Keratinocyte (primary cell): Measurements from ENCODE around the gene FAM83B. TPM values are rescaled to one million over a fixed set of nuclear protein-coding genes. Genes with fewer than 3 reads are reported as not detected.

Experiments used
- DNase-seq: peaks from one replicate; pipeline ENCODE4 v3.0.0-alpha.2; 2011; ENCODE audit warnings: low read depth, missing footprints, low spot score
- FAIRE-seq: peaks from 2 replicates; lab custom pipeline; 2011; peaks lifted over from hg19 to GRCh38; lab: Jason Lieb, UNC
- H2AFZ ChIP-seq: 2 replicates; pipeline ENCODE4 v1.6.0; 2012; ENCODE audit warnings: low read length, control low read depth, inconsistent platforms; ENCODE audit not compliant: control insufficient read depth
- H3K27ac ChIP-seq: 2 replicates; pipeline ENCODE4 v1.5.1; 2011; ENCODE audit warnings: low read length; ENCODE audit not compliant: control insufficient read depth, insufficient read depth
- H3K27me3 ChIP-seq: 3 replicates; pipeline ENCODE4 v1.6.0; 2011; ENCODE audit warnings: low read length; ENCODE audit not compliant: control insufficient read depth, insufficient read depth; ENCODE audit errors: extremely low read depth
- H3K36me3 ChIP-seq, 2 experiments: 2 replicates in 1 of 2; 3 replicates in 1 of 2; pipeline ENCODE4 v1.5.1; 2011; ENCODE audit warnings: low read length in 2 of 2, mild to moderate bottlenecking in 1 of 2; ENCODE audit not compliant: control insufficient read depth in 2 of 2, insufficient read depth in 2 of 2; ENCODE audit errors: extremely low read depth in 1 of 2
- H3K4me1 ChIP-seq: 3 replicates; pipeline ENCODE4 v1.5.1; 2011; ENCODE audit warnings: low read length; ENCODE audit not compliant: control insufficient read depth, insufficient read depth; ENCODE audit errors: extremely low read depth
- H3K4me2 ChIP-seq: 3 replicates; pipeline ENCODE4 v1.6.0; 2011; ENCODE audit warnings: low read depth, low read length; ENCODE audit not compliant: control insufficient read depth, insufficient read depth; ENCODE audit errors: extremely low read depth
- H3K4me3 ChIP-seq, 3 experiments: fragments of 200-600 bp in 1 of 3; sonication (generic) in 1 of 3; 2 replicates in 2 of 3; 3 replicates in 1 of 3; pipeline ENCODE4 v1.5.1; 2011 to 2016; ENCODE audit warnings: low read length in 3 of 3, mild to moderate bottlenecking in 3 of 3, control low read depth in 2 of 3, inconsistent platforms in 1 of 3, low read depth in 1 of 3, mixed read lengths in 1 of 3, mixed run types in 1 of 3, moderate library complexity in 1 of 3; ENCODE audit not compliant: control insufficient read depth in 2 of 3, insufficient read depth in 2 of 3; ENCODE audit errors: extremely low read depth in 1 of 3
- H3K79me2 ChIP-seq: 2 replicates; pipeline ENCODE4 v1.6.0; 2012; ENCODE audit warnings: low read length; ENCODE audit not compliant: control insufficient read depth, insufficient read depth
- H3K9ac ChIP-seq: 3 replicates; pipeline ENCODE4 v1.6.0; 2011; ENCODE audit warnings: low read length; ENCODE audit not compliant: control insufficient read depth, insufficient read depth; ENCODE audit errors: extremely low read depth
- H3K9me1 ChIP-seq: 3 replicates; pipeline ENCODE4 v1.6.0; 2011; ENCODE audit warnings: low read length; ENCODE audit not compliant: control insufficient read depth, insufficient read depth; ENCODE audit errors: extremely low read depth
- H3K9me3 ChIP-seq: 2 replicates; pipeline ENCODE4 v1.5.1; 2012; ENCODE audit warnings: low read depth, low read length; ENCODE audit not compliant: control insufficient read depth
- H4K20me1 ChIP-seq: 3 replicates; pipeline ENCODE4 v1.6.0; 2011; ENCODE audit warnings: low read length; ENCODE audit not compliant: control insufficient read depth, insufficient read depth; ENCODE audit errors: extremely low read depth
- EZH2 ChIP-seq: IDR thresholded peaks from one replicate; pipeline ENCODE4 v1.6.1; 2012; ENCODE audit warnings: inconsistent platforms, mild to moderate bottlenecking, low read length, moderate library complexity
- dilution Hi-C: fragments of 300-500 bp; cut with MboI; formaldehyde crosslinking; loops from one replicate; pipeline ENCODE4 v1.7.0; 2020; ENCODE audit warnings: low sequenced_read_pairs; ENCODE audit not compliant: extremely low pct_ligation_motif_present
- polyA plus RNA-seq, 5 experiments: library from polyadenylated mRNA; depleted of rRNA in 3 of 5; stranded (reverse) in 3 of 5; stranded (forward) in 1 of 5; unstranded in 1 of 5; fragments of >200 nt; gene quantifications; 1 replicate in 1 of 5; 2 replicates in 3 of 5; 3 replicates in 1 of 5; pipeline versions ENCODE4 v1.2.1 to v1.2.3, GENCODE V29; 2011 to 2012; ENCODE audit warnings: missing spikeins in 2 of 5, low read depth in 1 of 5, low replicate concordance in 1 of 5
- TF ChIP-seq, protein P1 (sequence below), 3 experiments: IDR thresholded peaks in 1 of 3; conservative IDR thresholded peaks in 1 of 3; optimal IDR thresholded peaks in 1 of 3; 2 replicates in 2 of 3; 3 replicates in 1 of 3; pipeline versions ENCODE3 to v1.5.1; 2011; ENCODE audit warnings: low read length in 3 of 3, mild to moderate bottlenecking in 3 of 3, moderate library complexity in 2 of 3, control low read depth in 1 of 3, inconsistent platforms in 1 of 3; ENCODE audit not compliant: insufficient read depth in 2 of 3; ENCODE audit errors: extremely low read depth in 1 of 3

Gene FAM83B
- polyA plus RNA-seq, 1 donor (not counting 4 experiments of a cell fraction or from before 2014, with no cell fraction given), result 30.3 TPM

- Histone ChIP-seq H4K20me1 (no peaks in the 10 kb centered on the region), H3K36me3 (peaks cover 0 to 3% of the 10 kb centered on the region in 2 experiments), H3K9me3 (no peaks in the 10 kb centered on the region), H3K27ac (no peak overlapping the region), H3K4me3 (no peak overlapping the region), H3K9ac (no peak overlapping the region), H3K4me2 (no peak overlapping the region), H3K9me1 (no peaks in the 10 kb centered on the region), H3K4me1 (no peaks in the 10 kb centered on the region), H3K79me2 (peaks cover 60% of the 10 kb centered on the region), H3K27me3 (no peaks in the 10 kb centered on the region), H2AFZ (no peak overlapping the region)
- DNase-seq (no peak), FAIRE-seq (no peak)
- TF ChIP-seq, protein P1, sequence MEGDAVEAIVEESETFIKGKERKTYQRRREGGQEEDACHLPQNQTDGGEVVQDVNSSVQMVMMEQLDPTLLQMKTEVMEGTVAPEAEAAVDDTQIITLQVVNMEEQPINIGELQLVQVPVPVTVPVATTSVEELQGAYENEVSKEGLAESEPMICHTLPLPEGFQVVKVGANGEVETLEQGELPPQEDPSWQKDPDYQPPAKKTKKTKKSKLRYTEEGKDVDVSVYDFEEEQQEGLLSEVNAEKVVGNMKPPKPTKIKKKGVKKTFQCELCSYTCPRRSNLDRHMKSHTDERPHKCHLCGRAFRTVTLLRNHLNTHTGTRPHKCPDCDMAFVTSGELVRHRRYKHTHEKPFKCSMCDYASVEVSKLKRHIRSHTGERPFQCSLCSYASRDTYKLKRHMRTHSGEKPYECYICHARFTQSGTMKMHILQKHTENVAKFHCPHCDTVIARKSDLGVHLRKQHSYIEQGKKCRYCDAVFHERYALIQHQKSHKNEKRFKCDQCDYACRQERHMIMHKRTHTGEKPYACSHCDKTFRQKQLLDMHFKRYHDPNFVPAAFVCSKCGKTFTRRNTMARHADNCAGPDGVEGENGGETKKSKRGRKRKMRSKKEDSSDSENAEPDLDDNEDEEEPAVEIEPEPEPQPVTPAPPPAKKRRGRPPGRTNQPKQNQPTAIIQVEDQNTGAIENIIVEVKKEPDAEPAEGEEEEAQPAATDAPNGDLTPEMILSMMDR (optimal IDR thresholded peaks at IDR 0.05 in 1 of 3, IDR thresholded peaks at IDR 0.05 in 1 of 3, conservative IDR thresholded peaks at IDR 0.05 in 1 of 3; ENCODE audit: extremely low read depth in 1 of 3, insufficient read depth in 2 of 3, low read length in 3 of 3), result no peak
- no peak for TF ChIP-seq EZH2
- dilution Hi-C loops, result no loop called here
These were observed 53.4 kb downstream of the FAM83B start for GRCh38 chr6:54899986-54900385.

- FAIRE-seq, result no peak
- DNase-seq, result no peak
- H3K4me2 ChIP-seq, result no peak overlapping the region
- H3K79me2 ChIP-seq, result peaks cover 57% of the 10 kb centered on the region
- H3K9me3 ChIP-seq, result no peaks in the 10 kb centered on the region
- H3K27me3 ChIP-seq, result no peaks in the 10 kb centered on the region
- H2AFZ ChIP-seq, result no peak overlapping the region
- no peaks in the 10 kb centered on the region for H3K4me1 ChIP-seq
- peaks cover 0 to 3% of the 10 kb centered on the region in 2 experiments for H3K36me3 ChIP-seq
- TF ChIP-seq, protein P1 (optimal IDR thresholded peaks at IDR 0.05 in 1 of 3, IDR thresholded peaks at IDR 0.05 in 1 of 3, conservative IDR thresholded peaks at IDR 0.05 in 1 of 3; ENCODE audit: extremely low read depth in 1 of 3, insufficient read depth in 2 of 3, low read length in 3 of 3), result no peak
- no peak for TF ChIP-seq EZH2
- no peak overlapping the region for H3K4me3 ChIP-seq
- no peaks in the 10 kb centered on the region for H3K9me1 ChIP-seq
- dilution Hi-C loops, result no loop called here
- H3K27ac ChIP-seq, result no peak overlapping the region
- H3K9ac ChIP-seq, result no peak overlapping the region
- H4K20me1 ChIP-seq, result no peaks in the 10 kb centered on the region
These were observed 54.1 kb downstream of the FAM83B start for GRCh38 chr6:54900666-54901065.
